HG03378 (cell line): ENCODE data around the gene CCDC192.

ENCODE experiments used
- ATAC-seq: cut with Tn5 transposase; IDR thresholded peaks from one replicate; pipeline ENCODE4 v1.9.1; 2021; ENCODE audit warnings: mild to moderate bottlenecking, moderate library complexity; ENCODE audit not compliant: unreplicated experiment

Gene CCDC192

GRCh38 chr5:127975961-127976360, 272.8 kb downstream of the CCDC192 start:
- ATAC-seq = no peak

- ATAC-seq = no peak
Measured at GRCh38 chr5:127976525-127976924, 273.3 kb downstream of the CCDC192 start.

- ATAC-seq = no peak
Measured at GRCh38 chr5:127976991-127977717, 274.0 kb downstream of the CCDC192 start.

GRCh38 chr5:127978738-127979300, 275.6 kb downstream of the CCDC192 start:
- no peak for ATAC-seq

GRCh38 chr5:127979475-127979874, 276.3 kb downstream of the CCDC192 start:
- no peak for ATAC-seq

GRCh38 chr5:127980843-127981242, 277.7 kb downstream of the CCDC192 start:
- no peak for ATAC-seq

- ATAC-seq = no peak
Measured at GRCh38 chr5:127981498-127981897, 278.3 kb downstream of the CCDC192 start.

GRCh38 chr5:127985811-127986325, 282.7 kb downstream of the CCDC192 start:
- ATAC-seq = no peak

- ATAC-seq = no peak
Measured at GRCh38 chr5:127987354-127988145, 284.4 kb downstream of the CCDC192 start.

GRCh38 chr5:127988146-127988760, 285.1 kb downstream of the CCDC192 start:
- ATAC-seq = no peak
